ENCODE data around the gene FAM193B.

Gene FAM193B

GRCh38 chr5:177483994-177484901 is 70.1 kb downstream of the FAM193B start:
- DNase-seq (ENCODE audit: extremely low spot score): no peak
- TF ChIP-seq ARNT (IDR thresholded peaks at IDR 0.05) (no peak), FOXK2 (IDR thresholded peaks at IDR 0.05) (no peak), FOXM1 (IDR thresholded peaks at IDR 0.05; ENCODE audit: borderline replicate concordance) (no peak), CTBP1 (IDR thresholded peaks at IDR 0.05; ENCODE audit: borderline replicate concordance) (no peak), ELF4 (IDR thresholded peaks at IDR 0.05) (no peak), L3MBTL2 (conservative IDR thresholded peaks at IDR 0.05) (no peak), LEF1 (IDR thresholded peaks at IDR 0.05; ENCODE audit: borderline replicate concordance) (no peak), FOXA1 (IDR thresholded peaks at IDR 0.05) (no peak), NFRKB (IDR thresholded peaks at IDR 0.05) (no peak), BHLHE40 (IDR thresholded peaks at IDR 0.05; ENCODE audit: borderline replicate concordance) (no peak), SUZ12 (IDR thresholded peaks at IDR 0.05) (no peak), ZNF384 (IDR thresholded peaks at IDR 0.05) (no peak), HDGF (IDR thresholded peaks at IDR 0.05; ENCODE audit: borderline replicate concordance) (no peak)
- POLR2A ChIA-PET: no interaction called here
- CTCF ChIA-PET: no interaction called here

GRCh38 chr5:177483042-177483441 is 71.3 kb downstream of the FAM193B start:
- CTCF ChIA-PET: no interaction called here
- DNase-seq (ENCODE audit: extremely low spot score): no peak

GRCh38 chr5:177482359-177482795 is 72.0 kb downstream of the FAM193B start:
- ChIA-PET POLR2A (no interaction called here), CTCF (no interaction called here)
- DNase-seq (ENCODE audit: extremely low spot score): no peak
- no peak for TF ChIP-seq HDGF (IDR thresholded peaks at IDR 0.05; ENCODE audit: borderline replicate concordance)
- no peak for TF ChIP-seq L3MBTL2 (conservative IDR thresholded peaks at IDR 0.05)
- no peak for TF ChIP-seq ARNT (IDR thresholded peaks at IDR 0.05)
- TF ChIP-seq SP1 (IDR thresholded peaks at IDR 0.05): no peak
- TF ChIP-seq ELF4 (IDR thresholded peaks at IDR 0.05): no peak
- TF ChIP-seq CTBP1 (IDR thresholded peaks at IDR 0.05; ENCODE audit: borderline replicate concordance): no peak
- no peak for TF ChIP-seq BHLHE40 (IDR thresholded peaks at IDR 0.05; ENCODE audit: borderline replicate concordance)
- TF ChIP-seq FOXM1 (IDR thresholded peaks at IDR 0.05; ENCODE audit: borderline replicate concordance): no peak

More at GRCh38 chr5:177483042-177483441, 71.3 kb downstream of the FAM193B start:
- no peak for TF ChIP-seq CTBP1 (IDR thresholded peaks at IDR 0.05; ENCODE audit: borderline replicate concordance)
- no peak for TF ChIP-seq LEF1 (IDR thresholded peaks at IDR 0.05; ENCODE audit: borderline replicate concordance)
- TF ChIP-seq BHLHE40 (IDR thresholded peaks at IDR 0.05; ENCODE audit: borderline replicate concordance): no peak
- no peak for TF ChIP-seq ELF4 (IDR thresholded peaks at IDR 0.05)
- no peak for TF ChIP-seq TARDBP (IDR thresholded peaks at IDR 0.05)
- TF ChIP-seq SP1 (IDR thresholded peaks at IDR 0.05): no peak
- no peak for TF ChIP-seq FOXK2 (IDR thresholded peaks at IDR 0.05)
- TF ChIP-seq FOXA1 (IDR thresholded peaks at IDR 0.05): no peak
- no peak for TF ChIP-seq PKNOX1 (IDR thresholded peaks at IDR 0.05)
- no peak for TF ChIP-seq FOXM1 (IDR thresholded peaks at IDR 0.05; ENCODE audit: borderline replicate concordance)
- no peak for TF ChIP-seq L3MBTL2 (conservative IDR thresholded peaks at IDR 0.05)
- no peak for TF ChIP-seq HDGF (IDR thresholded peaks at IDR 0.05; ENCODE audit: borderline replicate concordance)
- no peak for TF ChIP-seq ZNF384 (IDR thresholded peaks at IDR 0.05)
- TF ChIP-seq NFRKB (IDR thresholded peaks at IDR 0.05): no peak
- TF ChIP-seq ARNT (IDR thresholded peaks at IDR 0.05): no peak
- no peak for TF ChIP-seq SUZ12 (IDR thresholded peaks at IDR 0.05)
- POLR2A ChIA-PET: no interaction called here

GRCh38 chr5:177479774-177480173 is 74.6 kb downstream of the FAM193B start:
- POLR2A ChIA-PET: no interaction called here
- CTCF ChIA-PET: no interaction called here
- DNase-seq (ENCODE audit: extremely low spot score): no peak
- TF ChIP-seq FOXK2 (IDR thresholded peaks at IDR 0.05) (no peak), HDGF (IDR thresholded peaks at IDR 0.05; ENCODE audit: borderline replicate concordance) (no peak), FOXA1 (IDR thresholded peaks at IDR 0.05) (no peak)

GRCh38 chr5:177478711-177479646 is 75.4 kb downstream of the FAM193B start:
- DNase-seq (ENCODE audit: extremely low spot score): no peak

More at GRCh38 chr5:177478711-177479646, 75.4 kb downstream of the FAM193B start:
- TF ChIP-seq BHLHE40 (IDR thresholded peaks at IDR 0.05; ENCODE audit: borderline replicate concordance) (no peak), LEF1 (IDR thresholded peaks at IDR 0.05; ENCODE audit: borderline replicate concordance) (no peak), L3MBTL2 (conservative IDR thresholded peaks at IDR 0.05) (no peak), HDGF (IDR thresholded peaks at IDR 0.05; ENCODE audit: borderline replicate concordance) (no peak), FOXA1 (IDR thresholded peaks at IDR 0.05) (no peak), FOXK2 (IDR thresholded peaks at IDR 0.05) (no peak), NFRKB (IDR thresholded peaks at IDR 0.05) (no peak), CTBP1 (IDR thresholded peaks at IDR 0.05; ENCODE audit: borderline replicate concordance) (no peak), FOXM1 (IDR thresholded peaks at IDR 0.05; ENCODE audit: borderline replicate concordance) (no peak), SP1 (IDR thresholded peaks at IDR 0.05) (no peak), ARNT (IDR thresholded peaks at IDR 0.05) (no peak), ZNF384 (IDR thresholded peaks at IDR 0.05) (no peak), ELF4 (IDR thresholded peaks at IDR 0.05) (no peak), TARDBP (IDR thresholded peaks at IDR 0.05) (no peak), SUZ12 (IDR thresholded peaks at IDR 0.05) (no peak), PKNOX1 (IDR thresholded peaks at IDR 0.05) (no peak)
- ChIA-PET POLR2A (interaction anchor here (1.1 to 1.2 kb wide), 2 partner anchors 9 to 725 kb away, joined by 3 to 4 read pairs; partner anchors contain the start of gene HNRNPAB), CTCF (interaction anchor here (1.8 kb wide), 1 partner anchor 12 kb away, joined by 4 read pairs; no protein-coding TSS in a partner anchor)

Data from HEK293T (cell line).